Thymus (tissue), 11 donors: ENCODE data around the gene COL15A1. TPM values are rescaled to one million over a fixed set of nuclear protein-coding genes. Genes with fewer than 3 reads are reported as not detected.

ENCODE experiments used
- DNase-seq, 9 donors: peaks; one replicate each; pipeline ENCODE4 v3.0.0-alpha.2; 2013; ENCODE audit warnings: low spot score in 9 of 9, low read depth in 6 of 9, missing footprints in 1 of 9
- H3K27ac ChIP-seq, 2 donors: one replicate each; pipeline ENCODE4 v1.5.1; 2013; ENCODE audit warnings: control low read depth in 1 of 2, low read depth in 1 of 2, low read length in 1 of 2, mild to moderate bottlenecking in 1 of 2, moderate library complexity in 1 of 2
- H3K27me3 ChIP-seq, 2 donors: one replicate each; pipeline ENCODE4 v1.5.1; 2013; ENCODE audit warnings: low read length in 1 of 2; ENCODE audit not compliant: control insufficient read depth in 2 of 2, insufficient read depth in 1 of 2
- H3K36me3 ChIP-seq, 2 donors: one replicate each; pipeline ENCODE4 v1.5.1; 2013; ENCODE audit warnings: low read length in 1 of 2, mild to moderate bottlenecking in 1 of 2, moderate library complexity in 1 of 2; ENCODE audit not compliant: control insufficient read depth in 2 of 2, insufficient read depth in 2 of 2
- H3K4me1 ChIP-seq, 2 donors: one replicate each; pipeline ENCODE4 v1.5.1; 2013; ENCODE audit warnings: low read length in 2 of 2; ENCODE audit not compliant: control insufficient read depth in 2 of 2, insufficient read depth in 2 of 2
- H3K4me3 ChIP-seq, 2 donors: one replicate each; pipeline ENCODE4 v1.5.1; 2013; ENCODE audit warnings: low read length in 2 of 2, control low read depth in 1 of 2, mild to moderate bottlenecking in 1 of 2
- H3K9me3 ChIP-seq, 2 donors: one replicate each; pipeline ENCODE4 v1.5.1; 2013; ENCODE audit warnings: low read length in 1 of 2, mild to moderate bottlenecking in 1 of 2; ENCODE audit not compliant: control insufficient read depth in 2 of 2, insufficient read depth in 1 of 2
- polyA plus RNA-seq: library from polyadenylated mRNA; stranded (reverse); fragments of 200-250 nt; gene quantifications from one replicate; pipeline ENCODE4 v1.2.3, GENCODE V29; 2013
- total RNA-seq: library from RNA; stranded (reverse); fragments of 120-200 nt; gene quantifications from one replicate; pipeline ENCODE4 v1.2.4, GENCODE V29; 2013
- donor health status: healthy.

COL15A1 gene
- total and polyA plus RNA-seq, 2 donors = 3.8 to 13.2 TPM

- Histone ChIP-seq H3K9me3 (no peaks in the 10 kb centered on the region), H3K4me3 (no peak overlapping the region), H3K27me3 (no peaks in the 10 kb centered on the region), H3K27ac (no peak overlapping the region), H3K4me1 (peaks cover 7 to 12% of the 10 kb centered on the region in 2 donors), H3K36me3 (no peaks in the 10 kb centered on the region)
- no peak for DNase-seq
Observed at GRCh38 chr9:99119976-99120655, 176.4 kb downstream of the COL15A1 start.

Other genes starting within 250 kb of the COL15A1 start
- 0.14 TPM for gene GABBR2, start 235.0 kb upstream of the COL15A1 start, total RNA-seq
- 0.14 TPM for gene GABBR2, start 235.0 kb upstream of the COL15A1 start, polyA plus RNA-seq
- 5.6 TPM for gene ANKS6, start 147.4 kb upstream of the COL15A1 start, total RNA-seq
- 11.6 TPM for gene ANKS6, start 147.4 kb upstream of the COL15A1 start, polyA plus RNA-seq
- 6.7 TPM for gene GALNT12, start 136.2 kb upstream of the COL15A1 start, total RNA-seq
- gene GALNT12, start 136.2 kb upstream of the COL15A1 start, polyA plus RNA-seq = 7.3 TPM
- gene TGFBR1, start 161.2 kb downstream of the COL15A1 start, total RNA-seq = 17.0 TPM
- 19.4 TPM for gene TGFBR1, start 161.2 kb downstream of the COL15A1 start, polyA plus RNA-seq